HuH-7.5 (cell line): Measurements from ENCODE around the gene NEK6.

Source experiments
- DNase-seq: peaks from one replicate; pipeline ENCODE4 v3.0.0; 2011; ENCODE audit warnings: low spot score

Gene NEK6

DNA sequence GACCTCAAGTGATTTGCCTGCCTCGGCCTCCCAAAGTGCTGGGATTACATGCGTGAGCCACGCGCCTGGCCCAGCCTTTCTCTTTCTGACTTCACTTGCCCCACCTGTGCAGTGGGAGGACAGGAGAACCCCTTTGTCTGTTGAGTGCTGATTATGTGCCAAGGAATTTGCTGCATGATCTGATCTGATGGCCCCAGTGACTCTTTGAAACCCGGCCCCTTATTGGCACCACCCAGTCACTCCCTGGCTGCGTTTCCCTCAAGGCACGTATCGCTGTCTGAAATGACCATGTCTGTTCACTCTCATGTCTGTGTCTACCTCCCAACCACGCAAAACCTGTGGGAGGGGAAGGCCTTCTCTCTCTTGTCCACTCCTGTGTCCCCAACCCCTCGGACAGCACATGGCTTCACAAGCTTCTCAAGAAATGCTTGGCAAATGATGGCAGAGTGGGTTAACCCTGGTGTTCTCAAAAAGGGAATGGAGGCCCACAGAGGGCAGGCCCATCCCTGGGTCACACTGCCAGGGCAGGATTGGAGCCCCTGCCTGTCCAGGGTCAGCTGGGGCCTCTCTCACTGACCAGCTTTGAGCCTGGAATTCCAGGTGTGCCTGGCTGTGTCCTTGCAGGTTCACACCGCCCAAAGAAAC lies 21.9 kb downstream of the NEK6 start:
- no peak for DNase-seq

DNA sequence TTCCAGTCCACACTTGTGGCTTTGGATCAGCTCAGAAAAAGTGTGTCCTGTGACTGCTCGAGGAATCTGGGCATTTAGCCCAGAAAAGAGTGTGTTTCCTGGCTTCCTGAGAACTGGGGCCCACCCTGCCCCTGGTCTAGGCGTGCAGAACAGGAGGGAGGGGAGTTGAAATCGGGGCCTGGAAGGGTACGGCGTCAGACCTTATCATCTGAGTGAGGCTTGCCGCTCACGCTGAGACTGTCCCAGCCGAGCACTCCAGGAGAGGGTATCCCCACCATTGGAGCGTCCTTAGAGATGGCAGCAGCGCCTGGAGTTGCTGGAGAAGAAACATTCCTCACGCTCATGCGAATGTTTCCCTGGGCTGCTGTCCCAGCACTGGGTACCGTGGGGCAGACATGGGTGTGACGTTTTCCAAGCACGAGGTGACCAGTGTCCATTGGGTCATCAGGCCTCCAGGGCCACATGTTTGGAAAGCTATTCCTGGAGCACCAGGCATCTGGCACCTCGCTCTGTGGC lies 22.5 kb downstream of the NEK6 start:
- DNase-seq = no peak

DNA sequence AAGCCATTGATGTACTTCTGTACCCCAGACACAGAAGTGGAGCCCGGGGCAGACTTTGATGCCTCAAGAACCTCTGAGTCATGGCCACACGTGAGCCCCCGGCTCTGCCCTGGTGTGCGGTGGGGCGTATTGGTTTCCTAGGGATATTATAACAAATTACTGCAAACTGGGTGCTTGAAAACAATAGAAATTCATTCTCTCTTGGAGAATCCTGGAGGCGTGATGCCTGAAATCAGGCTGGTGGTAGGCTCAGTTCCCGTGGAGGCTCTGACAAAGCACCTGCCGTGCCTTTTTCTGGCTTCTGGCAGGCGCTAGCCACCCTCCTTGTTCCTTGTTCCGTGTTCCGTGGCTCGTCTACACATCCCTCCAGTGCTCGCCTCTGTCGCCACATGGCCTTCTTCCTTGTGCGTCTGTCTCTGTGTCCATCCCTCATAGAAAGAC lies 24.2 kb downstream of the NEK6 start:
- no peak for DNase-seq

DNA sequence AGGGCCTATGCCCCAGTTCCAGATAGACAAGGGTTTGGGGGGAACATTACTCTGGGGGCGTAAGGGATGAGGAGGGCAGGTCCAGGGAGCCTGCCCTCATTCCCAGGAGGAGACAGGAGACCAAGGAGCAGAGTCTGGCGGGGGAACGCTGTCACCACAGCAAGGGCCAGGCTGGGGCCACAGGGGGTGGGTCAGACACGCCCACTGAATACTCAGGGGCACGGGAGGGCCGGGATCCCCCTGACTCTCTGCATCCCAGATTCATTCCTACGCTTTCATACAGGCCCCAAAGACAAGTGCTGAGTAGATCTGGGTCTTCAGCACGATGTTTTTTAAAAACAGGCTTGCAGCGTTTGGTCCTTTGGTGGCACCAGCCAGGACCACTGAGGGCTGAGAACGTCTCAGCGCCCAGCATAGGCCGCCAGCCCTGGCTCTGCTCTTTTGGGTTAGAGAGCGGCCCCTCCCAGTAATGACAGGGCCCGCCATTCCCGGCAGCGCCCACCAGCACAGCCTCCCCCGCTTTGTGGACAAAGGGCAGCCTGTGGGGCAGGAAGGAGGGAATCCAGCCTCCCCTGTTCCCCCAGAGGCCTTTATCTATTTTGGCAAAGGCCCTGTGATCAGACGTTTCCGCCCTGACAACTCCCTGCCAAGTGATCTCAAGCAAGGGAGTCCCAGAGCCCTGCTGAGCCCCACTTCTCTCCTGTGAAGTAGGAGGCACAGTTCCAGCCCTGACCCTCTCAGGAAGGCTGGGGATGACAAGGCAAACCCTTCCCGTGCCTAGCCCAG lies 24.9 kb downstream of the NEK6 start:
- no peak for DNase-seq

DNA sequence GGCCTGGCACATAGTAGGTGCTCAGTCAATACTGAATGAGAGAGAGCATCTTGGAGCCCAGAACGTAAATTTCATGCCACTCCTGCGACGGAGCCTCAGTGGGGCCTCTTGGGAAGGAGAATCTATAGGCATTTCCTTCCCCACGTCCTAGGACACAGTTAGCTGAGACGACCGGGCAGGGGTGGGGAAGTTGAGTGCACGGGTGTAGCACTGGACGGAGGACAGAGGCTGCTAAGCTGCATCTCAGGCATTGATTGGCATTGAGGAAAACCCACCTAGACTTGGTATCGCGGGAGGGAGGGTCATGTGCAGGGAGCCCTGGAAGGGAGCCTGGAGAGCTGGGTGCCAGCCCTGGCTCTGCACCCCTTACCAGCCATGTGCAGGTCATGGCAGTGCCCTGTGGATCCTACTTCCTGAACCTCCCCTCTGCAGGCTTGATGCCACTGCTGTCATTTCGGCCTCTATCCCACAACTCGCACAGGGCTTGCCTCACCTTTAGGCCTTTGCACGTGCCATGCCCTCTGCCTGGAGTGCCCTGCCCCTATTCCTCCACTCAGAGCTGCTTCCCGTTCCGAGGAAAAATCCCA lies 25.6 kb downstream of the NEK6 start:
- no peak for DNase-seq

DNA sequence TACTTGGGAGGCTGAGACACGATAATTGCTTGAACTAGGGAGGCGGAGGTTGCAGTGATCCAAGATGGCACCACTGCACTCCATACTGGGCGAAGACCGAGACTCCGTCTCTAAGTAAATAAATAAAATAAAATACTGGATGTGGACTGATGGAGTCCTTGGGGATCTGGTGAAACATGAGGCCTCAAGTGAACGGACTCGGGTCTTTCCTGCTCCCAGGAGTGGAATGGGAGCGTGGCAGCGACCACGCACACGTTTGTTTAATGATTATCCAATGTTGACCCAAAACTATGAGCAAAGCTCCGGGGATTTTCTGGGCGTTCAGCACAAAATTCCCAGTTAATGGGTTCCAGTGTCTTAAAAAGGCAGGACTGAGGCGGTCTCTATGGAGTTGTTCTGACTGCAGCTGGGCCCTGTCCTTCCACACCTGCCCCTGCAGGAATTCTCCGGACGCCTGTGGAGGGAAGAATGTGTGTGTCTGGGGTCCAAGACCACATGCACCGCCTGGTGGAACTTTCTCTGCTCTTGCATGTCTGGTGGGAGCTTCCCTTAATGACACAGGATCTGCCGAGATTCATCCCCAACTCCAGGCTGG lies 26.6 kb downstream of the NEK6 start:
- DNase-seq = peak; percentile 62

DNA sequence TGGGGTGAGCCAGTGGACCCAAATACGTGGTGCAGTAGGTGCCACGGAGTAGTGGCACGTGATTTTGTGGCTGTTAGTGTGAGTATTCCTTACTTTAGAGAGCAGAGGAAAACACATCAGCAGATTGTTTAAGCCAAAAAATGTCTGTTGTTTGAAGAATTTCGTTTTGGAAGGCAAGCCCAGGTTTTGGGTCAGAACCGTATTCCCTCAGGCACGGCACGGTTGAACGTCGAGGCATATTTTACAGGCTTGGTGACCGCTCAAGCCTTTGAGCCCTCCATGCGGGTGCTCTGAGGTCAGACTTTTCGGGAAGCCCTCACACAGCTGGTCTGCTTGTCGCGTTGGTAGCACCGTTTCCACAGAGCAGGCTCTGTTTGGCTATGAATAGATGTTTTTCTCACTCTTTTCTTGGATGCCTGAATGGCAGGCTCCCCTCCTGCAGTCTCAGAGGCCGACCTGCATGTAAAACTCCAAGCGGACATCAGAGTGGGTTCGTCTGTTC lies 27.2 kb downstream of the NEK6 start:
- no peak for DNase-seq

DNA sequence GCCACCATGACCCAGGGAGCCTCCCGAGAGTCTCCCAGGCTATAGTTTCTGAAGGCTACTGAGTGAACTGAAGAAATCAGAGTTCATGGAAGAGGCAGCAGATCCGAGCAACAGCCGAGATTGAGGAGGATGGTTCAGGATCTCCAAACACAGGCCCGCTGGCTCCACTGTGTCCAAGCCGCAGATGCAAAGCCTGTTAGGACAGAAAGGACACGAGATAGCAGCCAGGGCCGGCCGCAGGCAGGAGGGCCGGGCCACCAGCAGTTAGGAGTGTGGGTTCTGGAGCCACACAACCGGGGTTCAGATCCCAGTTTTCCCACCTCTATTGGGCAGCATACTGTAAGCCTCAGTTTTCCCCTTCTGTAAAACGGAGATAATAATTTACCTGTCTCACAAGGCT lies 27.7 kb downstream of the NEK6 start:
- DNase-seq = no peak

DNA sequence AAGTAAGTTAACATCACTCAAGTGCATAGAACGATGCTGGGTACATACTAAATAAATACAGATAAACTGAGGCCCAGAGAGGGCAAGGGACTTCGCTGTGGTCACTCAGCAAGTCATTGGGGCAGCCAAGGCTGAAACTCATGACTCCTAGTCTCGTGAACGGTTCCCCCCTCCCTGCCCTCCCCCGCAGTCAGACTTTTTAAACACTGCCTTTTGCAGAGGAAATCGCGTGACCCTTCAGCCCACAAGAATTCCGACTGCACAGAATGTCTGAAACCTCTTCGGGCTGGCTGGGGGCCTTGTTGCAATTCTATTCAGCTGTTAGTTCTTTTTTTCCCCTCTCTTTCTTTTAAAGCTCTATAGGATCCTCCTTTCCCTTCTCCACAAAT lies 28.1 kb downstream of the NEK6 start:
- no peak for DNase-seq

DNA sequence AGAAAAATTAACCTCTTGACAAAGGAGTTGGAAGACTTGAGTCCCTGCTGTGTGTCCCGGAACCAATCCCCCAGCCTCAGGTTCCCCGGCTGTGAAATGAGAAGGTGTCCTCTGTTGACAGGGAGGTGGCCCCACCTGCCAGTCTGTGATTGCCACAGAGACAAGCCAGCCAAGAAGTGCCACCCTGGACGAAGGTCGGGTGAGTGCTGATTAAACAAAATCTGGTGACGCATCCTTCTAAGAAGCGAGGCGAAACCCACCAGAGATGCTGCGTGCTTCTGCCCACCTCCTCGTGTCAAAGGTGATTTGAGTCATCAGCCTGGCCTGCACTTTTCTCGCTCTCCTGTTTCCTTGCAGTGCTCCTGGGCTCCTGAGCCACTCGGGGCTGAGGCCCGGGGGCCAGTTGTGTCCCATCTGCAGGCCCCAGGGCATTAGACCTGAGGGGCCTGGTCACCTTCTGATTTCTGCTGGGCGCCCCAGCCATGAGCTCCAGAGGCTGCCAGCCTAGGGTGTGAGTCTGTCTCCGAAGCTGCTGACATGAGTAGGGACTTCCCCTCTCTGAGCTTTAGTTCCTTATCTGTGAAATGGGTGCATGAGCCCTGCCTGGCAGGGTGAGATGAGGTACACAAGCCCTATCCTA lies 28.7 kb downstream of the NEK6 start:
- no peak for DNase-seq

DNA sequence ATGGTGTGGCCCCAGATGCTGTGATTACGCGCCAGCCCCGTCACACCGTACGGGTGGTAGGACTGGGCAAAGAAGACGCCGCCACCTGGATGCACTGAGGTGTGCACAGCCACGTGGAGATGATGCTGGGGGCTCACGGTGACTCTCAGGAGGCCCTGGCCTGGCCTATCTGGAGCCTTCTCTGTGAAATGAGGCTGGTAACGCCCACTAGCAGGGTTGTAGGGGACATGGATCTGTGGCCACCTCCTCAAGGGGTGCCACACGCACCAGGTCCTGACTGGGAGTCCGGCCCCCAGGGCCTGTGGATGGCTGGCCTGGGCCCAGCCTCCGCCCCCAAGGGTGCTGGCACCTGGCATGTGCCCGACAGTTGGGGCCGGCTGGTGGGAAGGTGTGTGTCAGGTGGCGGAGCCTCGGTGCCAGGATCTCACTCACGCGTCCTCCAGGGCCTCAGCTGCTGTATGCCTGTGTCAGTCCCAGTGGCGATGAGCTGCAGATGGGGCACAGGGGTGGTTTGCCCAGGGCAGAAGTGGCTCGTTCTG lies 32.4 kb downstream of the NEK6 start:
- DNase-seq = no peak

DNA sequence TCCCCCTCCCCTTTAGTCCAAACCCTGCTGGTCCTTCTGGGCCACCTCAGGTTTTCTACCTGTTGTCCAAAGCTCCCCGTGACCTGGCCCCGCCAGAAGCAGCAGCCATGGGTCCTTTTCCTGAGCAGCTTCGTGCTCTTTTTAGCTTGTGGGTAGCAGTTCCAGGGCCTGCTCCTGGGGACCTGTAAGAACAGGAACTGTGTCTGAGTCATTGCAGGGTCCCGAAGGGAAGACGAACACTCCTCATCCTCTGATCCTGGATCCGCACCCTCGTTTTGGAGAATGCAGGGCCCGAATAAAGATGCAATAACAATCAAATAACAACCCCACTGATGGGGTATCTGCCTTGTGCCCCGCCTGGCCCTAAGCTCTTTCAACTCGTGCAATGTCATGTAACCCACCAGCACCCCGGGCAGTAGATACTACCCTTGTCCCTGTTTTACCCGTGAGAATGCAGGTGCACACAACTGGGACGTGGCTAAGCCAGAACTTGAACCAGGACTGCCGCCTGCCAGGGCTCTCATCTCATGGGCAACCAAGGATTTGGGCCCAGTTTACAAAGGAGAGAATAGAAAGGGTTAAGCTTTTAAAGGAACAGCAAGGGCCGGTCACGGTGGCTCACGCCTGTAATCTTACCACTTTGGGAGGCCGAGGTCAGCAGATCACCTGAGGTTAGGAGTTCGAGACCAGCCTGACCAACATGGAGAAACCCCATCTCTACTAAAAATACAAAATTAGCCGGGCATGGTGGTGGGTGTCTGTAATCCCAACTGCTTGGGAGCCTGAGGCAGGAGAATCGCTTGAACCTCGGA lies 33.2 kb downstream of the NEK6 start:
- DNase-seq = no peak

DNA sequence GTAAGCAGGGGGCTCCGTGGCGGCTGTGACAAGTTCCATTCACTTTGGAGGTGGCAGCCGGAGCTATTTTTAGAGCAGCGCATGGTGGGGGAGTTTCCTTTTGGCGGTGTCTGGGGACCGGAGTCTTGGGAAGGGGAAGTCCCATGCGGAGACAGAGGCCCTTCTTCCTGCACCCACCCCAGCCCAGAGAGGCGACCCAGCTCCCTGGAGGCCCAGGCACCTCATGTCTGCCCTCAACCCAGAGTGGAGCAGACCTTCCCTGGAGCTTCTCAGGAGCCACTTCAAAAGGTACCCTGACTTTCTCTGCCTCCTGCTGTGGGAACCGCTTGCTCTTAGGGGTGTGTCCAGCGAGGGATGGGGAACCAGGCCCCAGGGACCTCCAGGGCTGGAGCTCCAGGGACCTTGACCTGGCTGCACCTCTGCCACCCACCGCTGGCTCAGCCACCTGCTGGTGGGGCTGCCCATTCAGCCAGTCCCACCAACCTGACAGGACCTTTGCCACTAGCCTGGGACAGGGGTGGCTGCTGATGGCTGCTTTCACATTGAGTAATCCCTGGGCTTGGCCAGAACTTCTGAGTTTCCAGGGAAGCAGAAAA lies 34.1 kb downstream of the NEK6 start:
- DNase-seq = no peak

DNA sequence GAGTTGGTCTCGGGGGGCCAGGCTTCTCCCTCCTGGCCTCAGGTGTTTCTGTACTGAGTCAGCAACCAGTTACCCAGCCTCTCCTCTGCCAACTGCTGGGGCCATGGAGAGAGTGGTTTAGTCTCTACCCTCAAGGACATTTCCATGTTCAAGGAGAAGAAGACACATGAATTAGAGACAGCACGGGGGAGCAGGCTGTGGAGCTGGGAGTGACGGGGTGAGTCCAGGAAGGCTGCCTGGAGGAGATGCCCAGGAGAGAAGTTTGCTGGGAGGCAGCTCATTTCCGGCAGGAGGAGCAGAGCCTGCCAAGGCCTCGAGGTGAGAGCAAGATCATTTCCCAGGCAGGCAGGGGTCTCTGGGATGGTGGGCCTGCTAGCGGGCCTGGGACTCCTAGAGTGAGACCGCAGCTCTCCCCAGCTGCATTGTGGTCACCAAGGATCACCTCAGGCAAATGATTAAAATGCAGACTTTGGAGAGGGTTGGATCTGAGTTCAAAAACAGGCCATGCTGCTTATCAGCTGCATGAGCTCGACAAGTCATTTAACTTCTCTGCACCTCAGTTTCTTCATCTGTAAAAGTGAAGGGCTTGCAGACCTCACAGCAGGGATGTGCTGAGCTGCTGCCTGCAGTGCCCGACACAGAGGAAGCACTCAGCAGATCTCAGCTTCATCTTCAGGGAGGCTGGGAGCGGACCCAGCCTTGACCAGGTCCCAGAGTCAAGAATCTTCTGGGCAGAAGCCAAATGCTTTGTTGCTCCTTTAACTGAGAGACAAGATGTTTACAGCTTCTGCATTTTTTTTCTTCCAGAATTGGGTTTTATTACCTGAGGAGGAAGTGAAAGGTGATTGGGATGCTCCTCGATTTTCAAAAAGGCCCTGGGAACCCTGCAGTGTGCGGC lies 35.2 kb downstream of the NEK6 start:
- no peak for DNase-seq

DNA sequence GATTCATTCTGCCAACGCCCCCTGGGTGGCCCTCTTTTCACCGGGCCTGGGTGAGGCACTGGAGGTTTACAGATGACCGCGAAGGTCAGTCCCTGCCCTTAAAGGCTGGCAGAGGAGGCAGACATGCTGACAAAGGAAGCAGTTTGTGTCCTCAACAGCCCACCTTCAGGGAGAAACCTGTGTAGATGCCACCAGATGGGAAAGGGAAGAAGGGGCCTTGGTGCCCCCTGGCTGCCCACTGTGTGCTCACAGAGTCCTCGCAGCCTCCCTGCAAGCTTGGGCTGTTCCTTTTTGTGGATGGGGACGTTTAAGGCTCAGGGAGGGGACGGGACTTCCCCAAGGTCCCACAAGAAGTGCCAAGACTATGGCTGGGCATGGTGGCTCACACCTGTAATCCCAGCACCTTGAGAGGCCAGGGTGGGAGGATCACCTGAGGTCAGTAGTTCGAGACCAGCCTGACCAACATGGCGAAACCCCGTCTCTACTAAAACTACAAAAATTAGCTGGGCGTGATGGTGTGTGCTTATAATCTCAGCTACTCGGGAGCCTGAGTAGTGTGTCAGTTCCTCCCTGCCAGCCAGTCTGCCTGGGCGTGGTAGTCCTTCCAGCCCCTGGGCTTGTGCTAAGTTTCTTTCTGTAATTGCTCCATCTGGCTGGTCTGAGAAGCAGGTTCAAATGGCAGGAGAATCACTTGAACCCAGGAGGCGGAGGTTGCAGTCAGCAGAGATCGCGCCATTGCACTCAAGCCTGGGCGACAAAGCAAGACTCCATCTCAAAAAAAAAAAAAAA lies 36.2 kb downstream of the NEK6 start:
- DNase-seq = no peak

DNA sequence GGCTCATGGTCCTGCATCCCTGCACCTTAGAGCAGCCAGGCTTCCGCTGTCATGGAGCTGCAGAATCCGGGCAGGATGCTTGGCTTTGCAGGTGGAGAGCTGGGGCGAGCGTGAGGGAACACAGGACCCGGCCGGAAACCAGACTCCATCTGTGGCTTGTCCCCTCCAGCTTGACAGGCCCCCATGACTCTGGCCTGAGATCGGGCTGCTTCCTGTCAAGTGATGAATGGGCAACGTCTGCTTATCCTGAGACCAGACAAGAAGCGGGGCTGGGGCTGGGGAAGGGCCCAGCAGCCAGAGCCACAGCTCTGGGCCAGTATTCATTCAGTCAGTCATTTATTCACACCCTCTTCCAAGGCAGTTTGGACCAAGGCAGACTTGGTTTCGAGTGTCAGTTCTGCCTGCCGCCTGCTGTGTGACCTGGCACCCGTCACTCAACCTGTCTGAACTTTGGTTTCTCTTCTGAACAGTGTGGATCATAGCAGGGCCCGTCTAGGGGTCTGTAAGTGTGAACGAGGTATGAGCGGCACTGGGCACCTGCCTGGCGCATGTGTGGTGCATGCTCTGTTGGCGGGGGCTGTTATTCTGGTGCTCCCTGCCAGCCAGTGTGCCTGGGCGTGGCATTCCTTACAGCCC lies 37.5 kb downstream of the NEK6 start:
- DNase-seq = no peak

DNA sequence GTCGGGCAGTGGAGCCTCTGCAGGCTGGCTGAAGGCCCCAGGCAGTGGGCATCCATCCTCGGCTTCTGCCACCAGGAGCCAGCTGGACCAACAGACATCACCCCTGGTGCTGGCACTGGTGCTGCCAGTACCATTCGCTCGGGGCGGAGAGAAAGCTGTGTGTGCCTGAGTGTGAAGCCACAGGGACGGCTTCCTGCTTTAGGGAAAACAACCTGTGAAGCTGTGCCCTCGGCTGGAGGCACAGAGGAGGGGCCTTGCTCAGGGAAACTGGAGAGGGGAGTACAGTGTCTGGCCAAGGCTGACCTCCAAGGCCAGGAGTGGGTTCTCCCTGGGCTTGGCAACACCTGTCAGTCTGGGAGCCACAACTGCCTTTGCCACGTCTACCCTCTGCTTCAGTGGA lies 38.3 kb downstream of the NEK6 start:
- DNase-seq = no peak
